NCI-H526 (cell line): ENCODE data around the gene MYO15A.
"Not testable (repeated sequence)": the region's sequence is repeated elsewhere in the genome, so short reads cannot be mapped to it uniquely, and the experiment has no call there.

Experiments used
- DNase-seq, 2 experiments: peaks; one replicate each; lab custom pipeline; 2025; lab: John Stamatoyannopoulos, UW

Gene MYO15A

GRCh38 chr17:18185832-18186626 lies 77.5 kb downstream of the MYO15A start:
- no peak for DNase-seq

- DNase-seq = no peak
Measured at GRCh38 chr17:18186627-18186982, 78.0 kb downstream of the MYO15A start.

- peak in 1 of 2 experiments; percentile 5 for DNase-seq
Measured at GRCh38 chr17:18187226-18187625, 78.7 kb downstream of the MYO15A start.

GRCh38 chr17:18187821-18188761 lies 79.5 kb downstream of the MYO15A start:
- DNase-seq = no peak

GRCh38 chr17:18190628-18191235 lies 82.2 kb downstream of the MYO15A start:
- no peak for DNase-seq

- DNase-seq = no peak
Measured at GRCh38 chr17:18191236-18191667, 82.7 kb downstream of the MYO15A start.

- DNase-seq = no peak
Measured at GRCh38 chr17:18191967-18192366, 83.4 kb downstream of the MYO15A start.

GRCh38 chr17:18194394-18194793 lies 85.8 kb downstream of the MYO15A start:
- DNase-seq = no peak

- no peak for DNase-seq
Measured at GRCh38 chr17:18194804-18195203, 86.2 kb downstream of the MYO15A start.

GRCh38 chr17:18195246-18195645 lies 86.7 kb downstream of the MYO15A start:
- no peak for DNase-seq

- no peak for DNase-seq
Measured at GRCh38 chr17:18197535-18198194, 89.1 kb downstream of the MYO15A start.

- DNase-seq = no peak
Measured at GRCh38 chr17:18198530-18198929, 90.0 kb downstream of the MYO15A start.

GRCh38 chr17:18201108-18201507 lies 92.6 kb downstream of the MYO15A start:
- DNase-seq = no peak

- DNase-seq = no peak
Measured at GRCh38 chr17:18203308-18203707, 94.8 kb downstream of the MYO15A start.

- no peak for DNase-seq
Measured at GRCh38 chr17:18205861-18206260, 97.3 kb downstream of the MYO15A start.

- DNase-seq = no peak
Measured at GRCh38 chr17:18206962-18207361, 98.4 kb downstream of the MYO15A start.

- DNase-seq = no peak
Measured at GRCh38 chr17:18208092-18208491, 99.5 kb downstream of the MYO15A start.

- DNase-seq = no peak
Measured at GRCh38 chr17:18213666-18214270, 105.2 kb downstream of the MYO15A start.

- not testable (repeated sequence) for DNase-seq
Measured at GRCh38 chr17:18216906-18217305, 108.3 kb downstream of the MYO15A start.

GRCh38 chr17:18217412-18218015 lies 109.0 kb downstream of the MYO15A start:
- DNase-seq = peak in 1 of 2 experiments; percentile 60
